Tibial nerve (tissue), 4 donors: Measurements from ENCODE around the gene UBE2L6. TPM values are rescaled to one million over a fixed set of nuclear protein-coding genes. Genes with fewer than 3 reads are reported as not detected.

Source experiments
- DNase-seq, 2 donors: peaks; one replicate each; pipeline ENCODE4 v3.0.0-alpha.2; 2019; ENCODE audit warnings: low spot score in 2 of 2
- H3K27ac ChIP-seq, 4 donors: fragments of 200-600 bp; sonication (generic) in 3 of 4; one replicate each; pipeline ENCODE4 v1.5.1; 2017 to 2019; ENCODE audit warnings: mild to moderate bottlenecking in 1 of 4
- H3K27me3 ChIP-seq, 2 donors: fragments of 200-600 bp; sonication (generic) in 1 of 2; one replicate each; pipeline versions ENCODE4 v1.5.1 to v1.6.0; 2017 to 2019
- H3K36me3 ChIP-seq, 3 donors: fragments of 200-600 bp; sonication (generic); one replicate each; pipeline ENCODE4 v1.5.1; 2018 to 2019
- H3K4me1 ChIP-seq, 4 donors: fragments of 200-600 bp; sonication (generic) in 3 of 4; one replicate each; pipeline ENCODE4 v1.5.1; 2017 to 2019
- H3K4me3 ChIP-seq, 4 donors: fragments of 200-600 bp; sonication (generic) in 3 of 4; one replicate each; pipeline ENCODE4 v1.5.1; 2017 to 2019; ENCODE audit warnings: mild to moderate bottlenecking in 1 of 4, moderate library complexity in 1 of 4
- H3K9me3 ChIP-seq, 4 donors: fragments of 200-600 bp; sonication (generic) in 3 of 4; one replicate each; pipeline ENCODE4 v1.5.1; 2017 to 2019
- WGBS, 2 donors: methylation state at CpG; one replicate each; pipeline ENCODE4 v1.1.5; 2018; 5-methylcytosine and 5-hydroxymethylcytosine counted together
- small RNA-seq: library from RNA; depleted of rRNA; stranded (forward); fragments of <200 nt; gene quantifications from one replicate; pipeline ENCODE3, GENCODE V24; 2016
- total RNA-seq, 4 donors: library from RNA; depleted of rRNA; stranded (reverse); fragments of >200 nt; gene quantifications; one replicate each; pipeline ENCODE4 v1.1.0, GENCODE V29; 2016
- TF ChIP-seq, protein P1 (sequence below), 5 experiments: fragments of 200-600 bp in 3 of 5; fragments of 450-650 bp in 2 of 5; sonication (generic) in 3 of 5; IDR thresholded peaks; one replicate each; pipeline ENCODE4 v1.5.1; 2016 to 2019; ENCODE audit warnings: antibody characterized with exemption in 5 of 5, mild to moderate bottlenecking in 3 of 5, moderate library complexity in 2 of 5

The UBE2L6 gene
- total RNA-seq, 4 donors from 2014 or later, result 22.4 to 35.7 (median 25.5) TPM

DNA sequence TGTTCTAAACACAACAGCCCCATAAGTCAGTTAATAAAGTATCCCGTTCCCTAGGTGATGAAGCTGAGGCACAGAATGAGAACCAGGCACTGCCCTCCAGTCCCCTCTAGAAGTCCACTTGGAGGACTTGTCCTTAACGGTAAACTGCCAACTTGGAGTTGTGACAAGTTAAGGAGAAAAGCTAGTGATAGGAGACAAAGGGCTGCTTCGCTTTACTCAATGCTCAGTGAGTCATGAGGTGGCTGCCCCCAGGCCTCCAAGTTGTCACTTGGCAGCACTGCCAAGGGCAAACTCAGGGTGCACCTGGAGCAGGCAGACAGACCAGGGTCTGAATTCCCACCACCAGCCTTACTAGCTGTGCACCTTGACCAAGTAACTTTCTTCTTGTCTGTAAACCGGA lies 65.5 kb downstream of the UBE2L6 start:
- no peak for DNase-seq
- H3K36me3 ChIP-seq, result peaks cover 0 to 31% (median 0%) of the 10 kb centered on the region in 3 donors
- H3K4me3 ChIP-seq, result no peak overlapping the region
- no peaks in the 10 kb centered on the region for H3K27me3 ChIP-seq
- H3K27ac ChIP-seq, result peak overlapping the region in 1 of 4 donors; percentile 89
- TF ChIP-seq, protein P1, sequence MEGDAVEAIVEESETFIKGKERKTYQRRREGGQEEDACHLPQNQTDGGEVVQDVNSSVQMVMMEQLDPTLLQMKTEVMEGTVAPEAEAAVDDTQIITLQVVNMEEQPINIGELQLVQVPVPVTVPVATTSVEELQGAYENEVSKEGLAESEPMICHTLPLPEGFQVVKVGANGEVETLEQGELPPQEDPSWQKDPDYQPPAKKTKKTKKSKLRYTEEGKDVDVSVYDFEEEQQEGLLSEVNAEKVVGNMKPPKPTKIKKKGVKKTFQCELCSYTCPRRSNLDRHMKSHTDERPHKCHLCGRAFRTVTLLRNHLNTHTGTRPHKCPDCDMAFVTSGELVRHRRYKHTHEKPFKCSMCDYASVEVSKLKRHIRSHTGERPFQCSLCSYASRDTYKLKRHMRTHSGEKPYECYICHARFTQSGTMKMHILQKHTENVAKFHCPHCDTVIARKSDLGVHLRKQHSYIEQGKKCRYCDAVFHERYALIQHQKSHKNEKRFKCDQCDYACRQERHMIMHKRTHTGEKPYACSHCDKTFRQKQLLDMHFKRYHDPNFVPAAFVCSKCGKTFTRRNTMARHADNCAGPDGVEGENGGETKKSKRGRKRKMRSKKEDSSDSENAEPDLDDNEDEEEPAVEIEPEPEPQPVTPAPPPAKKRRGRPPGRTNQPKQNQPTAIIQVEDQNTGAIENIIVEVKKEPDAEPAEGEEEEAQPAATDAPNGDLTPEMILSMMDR (IDR thresholded peaks at IDR 0.05), result no peak
- WGBS, 2 donors, result 57 to 72% methylated on average over 4 of the region's 4 CpGs
- H3K4me1 ChIP-seq, result peaks cover 0 to 41% (median 11%) of the 10 kb centered on the region in 4 donors
- H3K9me3 ChIP-seq, result no peaks in the 10 kb centered on the region

Small RNA genes within 50 kb of the gene (small RNA-seq; reads per million reads assigned to genes)
- not detected for gene RN7SL605P

Other genes with a start within 250 kb of the UBE2L6 start
- 100 to 1,000 TPM; 147 to 238 (median 204) TPM for gene TNKS1BP1, start 242.7 kb downstream of the UBE2L6 start, total RNA-seq
- gene SSRP1, start 231.8 kb downstream of the UBE2L6 start, total RNA-seq, result 10 to 100 TPM; 51.0 to 67.5 (median 56.5) TPM
- under 1 TPM in 1 of 4 donors, not detected in 3; 0.22 TPM for gene P2RX3, start 229.3 kb downstream of the UBE2L6 start, total RNA-seq
- gene PRG3, start 186.5 kb downstream of the UBE2L6 start, total RNA-seq, result not detected
- gene PRG2, start 177.0 kb downstream of the UBE2L6 start, total RNA-seq, result under 1 TPM in 1 of 4 donors, not detected in 3; 0.39 TPM
- gene SLC43A3, start 140.6 kb downstream of the UBE2L6 start, total RNA-seq, result 100 to 1,000 TPM in 2 of 4 donors, 10 to 100 TPM in 2; 42.2 to 110 (median 94.7) TPM
- gene RTN4RL2, start 107.1 kb downstream of the UBE2L6 start, total RNA-seq, result 1 to 10 TPM in 1 of 4 donors, under 1 TPM in 2, not detected in 1; 0.20 to 1.5 (median 0.42) TPM
- gene SLC43A1, start 52.0 kb downstream of the UBE2L6 start, total RNA-seq, result 10 to 100 TPM; 35.8 to 47.3 (median 42.4) TPM
- 10 to 100 TPM; 20.2 to 51.6 (median 40.1) TPM for gene TIMM10, start 36.9 kb downstream of the UBE2L6 start, total RNA-seq
- not detected for gene SMTNL1, start 30.1 kb downstream of the UBE2L6 start, total RNA-seq
- 100 to 1,000 TPM; 508 to 826 (median 607) TPM for gene SERPING1, start 30.0 kb upstream of the UBE2L6 start, total RNA-seq
- gene YPEL4, start 82.2 kb upstream of the UBE2L6 start, total RNA-seq, result 1 to 10 TPM in 1 of 4 donors, under 1 TPM in 3; 0.30 to 1.7 (median 0.41) TPM
- 10 to 100 TPM in 1 of 4 donors, 1 to 10 TPM in 3; 6.3 to 15.1 (median 7.8) TPM for gene CLP1, start 90.1 kb upstream of the UBE2L6 start, total RNA-seq
- gene ZDHHC5, start 100.4 kb upstream of the UBE2L6 start, total RNA-seq, result 10 to 100 TPM; 26.0 to 57.3 (median 33.7) TPM
- gene MED19, start 144.5 kb upstream of the UBE2L6 start, total RNA-seq, result 10 to 100 TPM; 11.9 to 17.3 (median 15.4) TPM
- gene TMX2, start 144.9 kb upstream of the UBE2L6 start, total RNA-seq, result 10 to 100 TPM; 54.3 to 89.4 (median 71.7) TPM
- 100 to 1,000 TPM in 3 of 4 donors, 10 to 100 TPM in 1; 78.1 to 146 (median 118) TPM for gene SELENOH, start 173.8 kb upstream of the UBE2L6 start, total RNA-seq
- gene BTBD18, start 184.1 kb upstream of the UBE2L6 start, total RNA-seq, result not detected
- gene CTNND1, start 194.1 kb upstream of the UBE2L6 start, total RNA-seq, result 100 to 1,000 TPM; 104 to 128 (median 124) TPM